Smooth muscle cell (in vitro differentiated cells): Measurements from ENCODE around the gene MEI4. TPM values are rescaled to one million over a fixed set of nuclear protein-coding genes. Genes with fewer than 3 reads are reported as not detected.
"Not testable (repeated sequence)": the region's sequence is repeated elsewhere in the genome, so short reads cannot be mapped to it uniquely, and the experiment has no call there.

ENCODE experiments used
- DNase-seq: peaks from one replicate; lab custom pipeline; 2025; ENCODE audit not compliant: unreplicated experiment; lab: John Stamatoyannopoulos, UW
- H2AFZ ChIP-seq: fragments of 200-600 bp; sonication (generic); 2 replicates; pipeline ENCODE4 v1.6.0; 2016; ENCODE audit warnings: antibody characterized with exemption, low read depth, mild to moderate bottlenecking
- H3F3A ChIP-seq: fragments of 200-600 bp; sonication (generic); 2 replicates; pipeline ENCODE4 v1.6.0; 2017; ENCODE audit warnings: antibody characterized with exemption, low read depth
- H3K27ac ChIP-seq: fragments of 200-600 bp; sonication (generic); 2 replicates; pipeline ENCODE4 v1.5.1; 2016; ENCODE audit warnings: low read depth, mild to moderate bottlenecking
- H3K27me3 ChIP-seq: fragments of 200-600 bp; sonication (generic); 2 replicates; pipeline ENCODE4 v1.6.1; 2016; ENCODE audit warnings: low read depth, mild to moderate bottlenecking
- H3K36me3 ChIP-seq: fragments of 200-600 bp; sonication (generic); 2 replicates; pipeline ENCODE4 v1.5.1; 2016; ENCODE audit warnings: low read depth
- H3K4me1 ChIP-seq: fragments of 200-600 bp; sonication (generic); 2 replicates; pipeline ENCODE4 v1.5.1; 2016; ENCODE audit warnings: low read depth
- H3K4me2 ChIP-seq: fragments of 200-600 bp; sonication (generic); 2 replicates; pipeline ENCODE4 v1.6.0; 2016; ENCODE audit warnings: mild to moderate bottlenecking
- H3K4me3 ChIP-seq: fragments of 200-600 bp; sonication (generic); 2 replicates; pipeline ENCODE4 v1.5.1; 2016; ENCODE audit warnings: mild to moderate bottlenecking
- H3K79me2 ChIP-seq: fragments of 200-600 bp; sonication (generic); 2 replicates; pipeline ENCODE4 v1.6.0; 2016; ENCODE audit warnings: low read depth, mild to moderate bottlenecking
- H3K9ac ChIP-seq: fragments of 200-600 bp; sonication (generic); 2 replicates; pipeline ENCODE4 v1.6.0; 2016; ENCODE audit warnings: low read depth
- H3K9me3 ChIP-seq: fragments of 200-600 bp; sonication (generic); replicated peaks from 2 replicates; pipeline ENCODE4 v1.5.1; 2016; ENCODE audit warnings: low read depth
- H4K20me1 ChIP-seq: fragments of 200-600 bp; sonication (generic); 2 replicates; pipeline ENCODE4 v1.6.0; 2016; ENCODE audit warnings: low read depth
- whole genome bisulfite sequencing: methylation state at CpG from one replicate; pipeline ENCODE4 v1.1.7; 2016; ENCODE audit warnings: low lambda C conversion rate; 5-methylcytosine and 5-hydroxymethylcytosine counted together
- polyA plus RNA-seq: library from polyadenylated mRNA; unstranded; fragments of >200 nt; fragmentation: Nextera tagmentation; extraction: Ambion mirVana; gene quantifications from 2 replicates; pipeline ENCODE4 v1.2.1, GENCODE V29; 2016
- total RNA-seq: library from RNA; depleted of rRNA; stranded (reverse); fragments of >200 nt; gene quantifications from 2 replicates; pipeline ENCODE4 v1.2.3, GENCODE V29; 2014
- TF ChIP-seq, protein P1 (sequence below): fragments of 200-600 bp; sonication (generic); IDR thresholded peaks from 2 replicates; pipeline ENCODE4 v1.5.1; 2017; ENCODE audit warnings: borderline replicate concordance, mild to moderate bottlenecking, antibody characterized with exemption; ENCODE audit not compliant: insufficient read depth, poor library complexity, severe bottlenecking

MEI4 gene
- total and polyA plus RNA-seq, 2 experiments from 2014 or later: 0.27 TPM; not detected in 1

DNA sequence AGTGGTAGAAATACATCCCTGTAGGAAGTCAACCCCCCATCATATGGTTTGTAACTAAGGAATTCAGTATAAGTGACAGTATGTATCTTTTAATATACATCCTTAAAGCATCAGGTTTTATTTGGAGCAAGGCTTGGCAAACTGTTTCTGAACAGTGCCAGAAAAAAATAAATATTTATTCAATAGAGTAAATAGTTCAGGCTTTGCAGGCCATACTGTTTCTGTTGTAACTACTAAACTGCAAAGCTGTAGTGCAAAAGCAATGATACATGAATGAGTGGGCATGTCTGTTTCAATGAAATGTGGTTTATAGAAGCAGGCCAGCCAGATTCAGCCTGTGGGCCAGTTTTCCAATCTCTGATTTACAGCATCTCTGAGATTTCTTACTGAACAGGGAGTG, 977 bp downstream of the MEI4 start:
- Histone ChIP-seq H3K27me3 (no peaks in the 10 kb centered on the region), H3K4me1 (peaks cover 11% of the 10 kb centered on the region), H3K36me3 (no peaks in the 10 kb centered on the region), H3K79me2 (no peaks in the 10 kb centered on the region), H2AFZ (peak overlapping the region; percentile 13), H3K27ac (no peak overlapping the region), H4K20me1 (no peaks in the 10 kb centered on the region), H3K9me3 (no peaks in the 10 kb centered on the region), H3K9ac (no peak overlapping the region), H3K4me2 (no peak overlapping the region), H3F3A (peaks cover 11% of the 10 kb centered on the region), H3K4me3 (no peak overlapping the region)
- TF ChIP-seq, protein P1, sequence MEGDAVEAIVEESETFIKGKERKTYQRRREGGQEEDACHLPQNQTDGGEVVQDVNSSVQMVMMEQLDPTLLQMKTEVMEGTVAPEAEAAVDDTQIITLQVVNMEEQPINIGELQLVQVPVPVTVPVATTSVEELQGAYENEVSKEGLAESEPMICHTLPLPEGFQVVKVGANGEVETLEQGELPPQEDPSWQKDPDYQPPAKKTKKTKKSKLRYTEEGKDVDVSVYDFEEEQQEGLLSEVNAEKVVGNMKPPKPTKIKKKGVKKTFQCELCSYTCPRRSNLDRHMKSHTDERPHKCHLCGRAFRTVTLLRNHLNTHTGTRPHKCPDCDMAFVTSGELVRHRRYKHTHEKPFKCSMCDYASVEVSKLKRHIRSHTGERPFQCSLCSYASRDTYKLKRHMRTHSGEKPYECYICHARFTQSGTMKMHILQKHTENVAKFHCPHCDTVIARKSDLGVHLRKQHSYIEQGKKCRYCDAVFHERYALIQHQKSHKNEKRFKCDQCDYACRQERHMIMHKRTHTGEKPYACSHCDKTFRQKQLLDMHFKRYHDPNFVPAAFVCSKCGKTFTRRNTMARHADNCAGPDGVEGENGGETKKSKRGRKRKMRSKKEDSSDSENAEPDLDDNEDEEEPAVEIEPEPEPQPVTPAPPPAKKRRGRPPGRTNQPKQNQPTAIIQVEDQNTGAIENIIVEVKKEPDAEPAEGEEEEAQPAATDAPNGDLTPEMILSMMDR: no peak
- DNase-seq: no peak

- H3K4me3 ChIP-seq, H4K20me1 ChIP-seq, H3K9ac ChIP-seq, DNase-seq, H3F3A ChIP-seq, H3K4me2 ChIP-seq, H3K9me3 ChIP-seq, H3K4me1 ChIP-seq, H3K36me3 ChIP-seq, H3K27me3 ChIP-seq, H3K79me2 ChIP-seq, H3K27ac ChIP-seq, H2AFZ ChIP-seq: not testable (repeated sequence)
- 93% methylated on average over 1 of the region's 1 CpG for WGBS
Observed at GRCh38 chr6:77655035-77655434, 2.2 kb downstream of the MEI4 start.

GRCh38 chr6:77656999-77657764, 4.3 kb downstream of the MEI4 start:
- Histone ChIP-seq H3K4me1 (peaks cover 4% of the 10 kb centered on the region), H3F3A (no peaks in the 10 kb centered on the region), H3K27me3 (no peaks in the 10 kb centered on the region), H3K4me2 (no peak overlapping the region), H3K4me3 (no peak overlapping the region), H3K36me3 (no peaks in the 10 kb centered on the region), H4K20me1 (no peaks in the 10 kb centered on the region), H3K27ac (no peak overlapping the region), H3K79me2 (no peaks in the 10 kb centered on the region), H3K9ac (no peak overlapping the region), H2AFZ (no peak overlapping the region), H3K9me3 (no peaks in the 10 kb centered on the region)
- TF ChIP-seq, protein P1: no peak
- DNase-seq: no peak
- 92% methylated on average over 1 of the region's 1 CpG for WGBS

DNA sequence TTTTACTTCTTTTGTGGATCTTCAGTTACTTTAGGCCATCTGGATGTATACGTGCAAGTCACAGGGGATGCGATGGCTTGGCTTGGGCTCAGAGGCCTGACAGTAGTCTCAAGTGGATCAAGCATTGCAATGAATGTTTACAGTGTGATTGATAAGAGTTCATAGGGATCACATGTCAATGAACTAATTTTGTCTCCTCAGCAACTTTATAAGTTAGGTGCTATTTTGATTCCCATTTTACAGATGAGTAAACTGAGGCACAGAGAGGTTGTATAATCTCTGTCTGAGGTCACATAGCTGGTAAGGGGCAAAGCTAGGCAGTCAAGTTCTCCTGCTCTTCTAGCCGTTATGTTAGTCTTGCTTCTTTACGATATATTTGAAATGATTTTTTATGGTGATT, 13.5 kb downstream of the MEI4 start:
- no peaks in the 10 kb centered on the region for H3K36me3 ChIP-seq
- no peak overlapping the region for H3K27ac ChIP-seq
- no peaks in the 10 kb centered on the region for H3K27me3 ChIP-seq
- no peak overlapping the region for H2AFZ ChIP-seq
- H4K20me1 ChIP-seq: no peaks in the 10 kb centered on the region
- no peak overlapping the region for H3K4me2 ChIP-seq
- no peaks in the 10 kb centered on the region for H3K4me1 ChIP-seq
- H3K9ac ChIP-seq: no peak overlapping the region
- 98% methylated on average over 4 of the region's 4 CpGs for WGBS
- no peaks in the 10 kb centered on the region for H3K79me2 ChIP-seq
- no peaks in the 10 kb centered on the region for H3K9me3 ChIP-seq
- TF ChIP-seq, protein P1: no peak
- H3K4me3 ChIP-seq: no peak overlapping the region
- H3F3A ChIP-seq: no peaks in the 10 kb centered on the region
- DNase-seq: no peak
